ENCODE data around the gene CBLN4.

CBLN4 gene

GRCh38 chr20:56005389-56005715 is at the start of gene CBLN4:
Gene CBLN4, minus strand, starts transcription at chr20:56005519. Its CDS starts 1,348 bp downstream, at chr20:56004171.
- H3K27ac ChIP-seq = no peak within 1 kb of the TSS
- POLR2A ChIA-PET (ENCODE audit: low non-redundant PET) = no interaction called here
- CTCF ChIA-PET = interaction anchor here (0.6 kb wide), 1 partner anchor 722 kb away, joined by 3 read pairs; no protein-coding TSS in a partner anchor
- no peak for DNase-seq (ENCODE audit: low spot score)
- TF ChIP-seq, protein P1, sequence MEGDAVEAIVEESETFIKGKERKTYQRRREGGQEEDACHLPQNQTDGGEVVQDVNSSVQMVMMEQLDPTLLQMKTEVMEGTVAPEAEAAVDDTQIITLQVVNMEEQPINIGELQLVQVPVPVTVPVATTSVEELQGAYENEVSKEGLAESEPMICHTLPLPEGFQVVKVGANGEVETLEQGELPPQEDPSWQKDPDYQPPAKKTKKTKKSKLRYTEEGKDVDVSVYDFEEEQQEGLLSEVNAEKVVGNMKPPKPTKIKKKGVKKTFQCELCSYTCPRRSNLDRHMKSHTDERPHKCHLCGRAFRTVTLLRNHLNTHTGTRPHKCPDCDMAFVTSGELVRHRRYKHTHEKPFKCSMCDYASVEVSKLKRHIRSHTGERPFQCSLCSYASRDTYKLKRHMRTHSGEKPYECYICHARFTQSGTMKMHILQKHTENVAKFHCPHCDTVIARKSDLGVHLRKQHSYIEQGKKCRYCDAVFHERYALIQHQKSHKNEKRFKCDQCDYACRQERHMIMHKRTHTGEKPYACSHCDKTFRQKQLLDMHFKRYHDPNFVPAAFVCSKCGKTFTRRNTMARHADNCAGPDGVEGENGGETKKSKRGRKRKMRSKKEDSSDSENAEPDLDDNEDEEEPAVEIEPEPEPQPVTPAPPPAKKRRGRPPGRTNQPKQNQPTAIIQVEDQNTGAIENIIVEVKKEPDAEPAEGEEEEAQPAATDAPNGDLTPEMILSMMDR (conservative IDR thresholded peaks at IDR 0.05; ENCODE audit: low read depth) = no peak

- CTCF ChIA-PET = no interaction called here
- TF ChIP-seq, protein P1 (conservative IDR thresholded peaks at IDR 0.05; ENCODE audit: low read depth) = no peak
- no peak for DNase-seq (ENCODE audit: low spot score)
- no peak overlapping the region for H3K27ac ChIP-seq
- POLR2A ChIA-PET (ENCODE audit: low non-redundant PET) = no interaction called here
Observed at GRCh38 chr20:56043227-56043626, 37.9 kb upstream of the CBLN4 start.

DNA sequence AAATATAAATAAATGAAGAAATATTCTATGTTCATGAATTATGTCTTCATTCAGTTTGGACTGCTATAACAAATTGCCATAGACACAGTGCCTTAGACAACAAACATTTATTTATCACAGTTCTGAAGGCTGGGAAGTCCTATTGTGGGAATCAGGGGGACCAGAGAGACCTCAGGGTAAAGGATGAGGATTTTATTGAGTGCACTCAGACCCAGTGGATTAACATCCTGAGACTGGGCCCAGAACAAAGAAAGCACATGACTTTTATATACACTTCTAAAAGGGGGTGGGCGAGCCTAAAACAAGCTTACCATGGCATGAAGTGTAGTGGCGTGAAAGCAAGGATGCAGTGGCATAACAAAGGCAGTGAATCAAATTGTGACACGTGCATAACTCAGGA is 26.9 kb upstream of the CBLN4 start:
- H3K27ac ChIP-seq = no peak overlapping the region
- POLR2A ChIA-PET (ENCODE audit: low non-redundant PET) = interaction anchor here (0.6 kb wide), 1 partner anchor 180 kb away, joined by 7 read pairs; no protein-coding TSS in a partner anchor
- TF ChIP-seq, protein P1 (conservative IDR thresholded peaks at IDR 0.05; ENCODE audit: low read depth) = no peak
- no peak for DNase-seq (ENCODE audit: low spot score)
- CTCF ChIA-PET = no interaction called here

DNA sequence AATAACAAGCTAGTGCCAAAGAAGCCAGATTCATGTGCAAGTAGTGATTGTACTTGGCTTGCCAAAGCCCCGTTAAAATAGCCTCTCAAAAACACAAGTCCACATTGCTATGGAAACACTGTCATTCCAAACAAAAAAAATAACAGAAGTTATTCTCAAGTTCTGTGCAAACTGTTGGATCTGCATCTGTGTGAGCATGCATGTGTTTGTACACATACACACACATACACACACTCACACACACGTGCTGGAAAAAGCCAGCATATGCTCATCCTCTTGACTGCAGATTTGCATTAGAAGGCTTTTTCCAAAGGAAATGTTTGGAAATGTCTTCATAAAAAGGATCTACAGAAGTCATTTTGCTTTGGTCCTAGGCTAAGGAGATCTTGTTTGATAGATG is 13.4 kb upstream of the CBLN4 start:
- CTCF ChIA-PET = no interaction called here
- POLR2A ChIA-PET (ENCODE audit: low non-redundant PET) = no interaction called here
- TF ChIP-seq, protein P1 (conservative IDR thresholded peaks at IDR 0.05; ENCODE audit: low read depth) = no peak
- no peak overlapping the region for H3K27ac ChIP-seq
- no peak for DNase-seq (ENCODE audit: low spot score)

GRCh38 chr20:56018194-56018593 is 12.9 kb upstream of the CBLN4 start:
- H3K27ac ChIP-seq = no peak overlapping the region
- CTCF ChIA-PET = interaction anchor here (0.8 kb wide), 1 partner anchor 78 kb away, joined by 4 read pairs; no protein-coding TSS in a partner anchor
- POLR2A ChIA-PET (ENCODE audit: low non-redundant PET) = no interaction called here
- no peak for DNase-seq (ENCODE audit: low spot score)
- TF ChIP-seq, protein P1 (conservative IDR thresholded peaks at IDR 0.05; ENCODE audit: low read depth) = no peak

- no peak overlapping the region for H3K27ac ChIP-seq
- DNase-seq (ENCODE audit: low spot score) = no peak
- TF ChIP-seq, protein P1 (conservative IDR thresholded peaks at IDR 0.05; ENCODE audit: low read depth) = no peak
- POLR2A ChIA-PET (ENCODE audit: low non-redundant PET) = no interaction called here
- CTCF ChIA-PET = interaction anchor here (0.8 kb wide), 1 partner anchor 78 kb away, joined by 4 read pairs; no protein-coding TSS in a partner anchor
Observed at GRCh38 chr20:56017560-56017959, 12.2 kb upstream of the CBLN4 start.

- ChIA-PET POLR2A (ENCODE audit: low non-redundant PET) (no interaction called here), CTCF (interaction anchor here (0.6 kb wide), 1 partner anchor 8 kb away, joined by 4 read pairs; no protein-coding TSS in a partner anchor)
- TF ChIP-seq, protein P1 (conservative IDR thresholded peaks at IDR 0.05; ENCODE audit: low read depth) = no peak
- no peak for DNase-seq (ENCODE audit: low spot score)
- no peak overlapping the region for H3K27ac ChIP-seq
Observed at GRCh38 chr20:56014998-56015397, 9.7 kb upstream of the CBLN4 start.

Data from RWPE1 (cell line).